HepG2 (cell line): ENCODE data around the gene BEST2. TPM values are rescaled to one million over a fixed set of nuclear protein-coding genes. Genes with fewer than 3 reads are reported as not detected.
A peak's percentile ranks its signal among the peaks of the same experiment; 100 is the strongest.

ENCODE experiments used
- CHD2 ChIP-seq: IDR thresholded peaks from 2 replicates; pipeline ENCODE4 v1.6.1; 2011; ENCODE audit warnings: low read depth, low read length, improper control_type of control experiment
- ELF3 ChIP-seq: IDR thresholded peaks from 2 replicates; pipeline ENCODE4 v1.6.1; 2016; ENCODE audit warnings: missing genetic modification reagents, missing compliant biosample characterization
- FOXK2 ChIP-seq: fragments of 450-650 bp; IDR thresholded peaks from 2 replicates; pipeline ENCODE4 v1.6.1; 2016
- HIVEP1 ChIP-seq: sonication (generic); formaldehyde crosslinking; IDR thresholded peaks from 2 replicates; pipeline ENCODE4 v1.4.0; 2020; ENCODE audit warnings: mild to moderate bottlenecking, missing genetic modification reagents
- HNF1B ChIP-seq: sonication (generic); formaldehyde crosslinking; IDR thresholded peaks from 2 replicates; pipeline ENCODE4 v1.5.1; 2020; ENCODE audit warnings: mild to moderate bottlenecking, moderate library complexity, missing genetic modification reagents
- JARID2 ChIP-seq: sonication (generic); formaldehyde crosslinking; IDR thresholded peaks from 2 replicates; pipeline ENCODE4 v1.8.1; 2023; ENCODE audit warnings: missing genetic modification reagents, inconsistent platforms; ENCODE audit not compliant: insufficient replicate concordance
- KDM5B ChIP-seq: sonication (generic); formaldehyde crosslinking; IDR thresholded peaks from 2 replicates; pipeline ENCODE4 v1.4.0; 2020; ENCODE audit warnings: missing genetic modification reagents, mild to moderate bottlenecking, borderline replicate concordance
- MATR3 ChIP-seq: sonication (generic); formaldehyde crosslinking; IDR thresholded peaks from 2 replicates; pipeline ENCODE4 v1.4.0; 2020; ENCODE audit warnings: missing genetic modification reagents
- MTERF4 ChIP-seq: sonication (generic); formaldehyde crosslinking; IDR thresholded peaks from 2 replicates; pipeline ENCODE4 v1.8.0; 2023; ENCODE audit warnings: mild to moderate bottlenecking, missing genetic modification reagents
- NCOA2 ChIP-seq: sonication (generic); formaldehyde crosslinking; IDR thresholded peaks from 2 replicates; pipeline ENCODE4 v1.8.0; 2022; ENCODE audit warnings: inconsistent platforms
- NFE2L2 ChIP-seq: fragments of 150-350 bp; IDR thresholded peaks from 2 replicates; pipeline ENCODE4 v1.6.1; 2014; ENCODE audit warnings: low read length
- SOX13 ChIP-seq, 3 experiments: fragments of 450-650 bp in 1 of 3; sonication (generic) in 1 of 3; formaldehyde crosslinking in 1 of 3; IDR thresholded peaks in 2 of 3; conservative IDR thresholded peaks in 1 of 3; 2 replicates each; pipeline versions ENCODE4 v1.5.0 to v1.6.1; 2016 to 2020; ENCODE audit warnings: antibody characterized with exemption in 1 of 3, mild to moderate bottlenecking in 1 of 3, missing compliant biosample characterization in 1 of 3, missing genetic modification reagents in 1 of 3, moderate library complexity in 1 of 3
- ZBTB1 ChIP-seq: sonication (generic); formaldehyde crosslinking; IDR thresholded peaks from 2 replicates; pipeline ENCODE4 v1.4.0; 2020; ENCODE audit warnings: missing genetic modification reagents, borderline replicate concordance
- ZBTB3 ChIP-seq: sonication (generic); formaldehyde crosslinking; IDR thresholded peaks from 2 replicates; pipeline ENCODE4 v1.4.0; 2020; ENCODE audit warnings: low read depth, mild to moderate bottlenecking, moderate library complexity, missing genetic modification reagents, borderline replicate concordance
- ZBTB38 ChIP-seq: sonication (generic); formaldehyde crosslinking; IDR thresholded peaks from 2 replicates; pipeline ENCODE4 v1.5.1; 2020; ENCODE audit warnings: mild to moderate bottlenecking, missing genetic modification reagents
- ZFYVE20 ChIP-seq: sonication (generic); formaldehyde crosslinking; IDR thresholded peaks from 2 replicates; pipeline ENCODE4 v1.8.0; 2023; ENCODE audit warnings: low read depth, mild to moderate bottlenecking, moderate library complexity, missing genetic modification reagents, borderline replicate concordance
- ZNF33A ChIP-seq: sonication (generic); formaldehyde crosslinking; IDR thresholded peaks from 2 replicates; pipeline ENCODE4 v1.5.1; 2020; ENCODE audit warnings: missing genetic modification reagents, mild to moderate bottlenecking, moderate library complexity, borderline replicate concordance
- ZNF367 ChIP-seq: sonication (generic); formaldehyde crosslinking; IDR thresholded peaks from 2 replicates; pipeline ENCODE4 v1.4.0; 2020; ENCODE audit warnings: missing genetic modification reagents, borderline replicate concordance
- polyA plus RNA-seq, 8 experiments: library from polyadenylated mRNA; depleted of rRNA in 3 of 8; stranded (reverse) in 7 of 8; unstranded in 1 of 8; fragments of >200 nt; fragmentation: Illumina TruSeq in 4 of 8; extraction: Trizol in 4 of 8; gene quantifications; 2 replicates each; pipeline versions ENCODE4 v1.2.1 to v1.2.3, GENCODE V29; 2011 to 2016; ENCODE audit warnings: low read depth in 4 of 8, missing spikeins in 1 of 8, mixed read lengths in 1 of 8; ENCODE audit not compliant: insufficient read depth in 1 of 8
- total RNA-seq, 5 experiments: library from RNA; depleted of rRNA; stranded (reverse); fragments of >200 nt; fragmentation: Illumina TruSeq; extraction: Trizol; gene quantifications; 2 replicates each; pipeline ENCODE4 v1.2.3, GENCODE V29; 2016; ENCODE audit warnings: low read depth in 1 of 5
- TF ChIP-seq, protein P1 (sequence below): sonication (generic); formaldehyde crosslinking; IDR thresholded peaks from 2 replicates; pipeline ENCODE4 v1.4.0; 2020; ENCODE audit warnings: mild to moderate bottlenecking, low read depth, missing genetic modification reagents
- TF ChIP-seq, protein P2 (sequence below): sonication (generic); formaldehyde crosslinking; IDR thresholded peaks from 2 replicates; pipeline ENCODE4 v1.4.0; 2020; ENCODE audit warnings: low read depth, mild to moderate bottlenecking, missing genetic modification reagents
- TF ChIP-seq, protein P3 (sequence below), 2 experiments: sonication (generic) in 1 of 2; formaldehyde crosslinking in 1 of 2; IDR thresholded peaks; 2 replicates each; pipeline versions ENCODE4 v1.5.1 to v1.6.1; 2011 to 2020; ENCODE audit warnings: borderline replicate concordance in 1 of 2, low read depth in 1 of 2, low read length in 1 of 2, mild to moderate bottlenecking in 1 of 2, missing genetic modification reagents in 1 of 2, moderate library complexity in 1 of 2

Gene BEST2
- total and polyA plus RNA-seq, 2 of the 13 experiments (the other 11 are each of a cell fraction or from before 2014, with no cell fraction given), result not detected

GRCh38 chr19:12723641-12724426 lies 27.8 kb upstream of the BEST2 start, which contains the start of gene TNPO2 (continued):
- TF ChIP-seq MTERF4 (CRISPR knock-in tag) (no peak), MATR3 (no peak), JARID2 (CRISPR knock-in tag) (no peak), HNF1B (CRISPR knock-in tag) (no peak), HIVEP1 (CRISPR knock-in tag) (0 out of 2 replicates have a peak, but pooled peaks have one; percentile 75), ZBTB38 (CRISPR knock-in tag) (no peak), SOX13 (IDR thresholded peaks at IDR 0.05) (no peak; the same call in 1 of the 2 replicates), SOX13 (CRISPR knock-in tag; conservative IDR thresholded peaks at IDR 0.05 in 1 of 2, IDR thresholded peaks at IDR 0.05 in 1 of 2) (no peak), ZBTB1 (CRISPR knock-in tag) (no peak), ZFYVE20 (no peak), CHD2 (no peak), NFE2L2 (no peak), NCOA2 (CRISPR knock-in tag) (no peak; the same call in 1 of the 2 replicates), ZBTB3 (CRISPR knock-in tag) (no peak), FOXK2 (no peak), ELF3 (no peak), KDM5B (CRISPR knock-in tag) (peak; percentile 66; the same call in 1 of the 2 replicates), ZNF367 (CRISPR knock-in tag) (no peak), ZNF33A (CRISPR knock-in tag) (no peak)
- TF ChIP-seq, protein P1, sequence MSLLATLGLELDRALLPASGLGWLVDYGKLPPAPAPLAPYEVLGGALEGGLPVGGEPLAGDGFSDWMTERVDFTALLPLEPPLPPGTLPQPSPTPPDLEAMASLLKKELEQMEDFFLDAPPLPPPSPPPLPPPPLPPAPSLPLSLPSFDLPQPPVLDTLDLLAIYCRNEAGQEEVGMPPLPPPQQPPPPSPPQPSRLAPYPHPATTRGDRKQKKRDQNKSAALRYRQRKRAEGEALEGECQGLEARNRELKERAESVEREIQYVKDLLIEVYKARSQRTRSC (CRISPR knock-in tag), result no peak
- TF ChIP-seq, protein P2, sequence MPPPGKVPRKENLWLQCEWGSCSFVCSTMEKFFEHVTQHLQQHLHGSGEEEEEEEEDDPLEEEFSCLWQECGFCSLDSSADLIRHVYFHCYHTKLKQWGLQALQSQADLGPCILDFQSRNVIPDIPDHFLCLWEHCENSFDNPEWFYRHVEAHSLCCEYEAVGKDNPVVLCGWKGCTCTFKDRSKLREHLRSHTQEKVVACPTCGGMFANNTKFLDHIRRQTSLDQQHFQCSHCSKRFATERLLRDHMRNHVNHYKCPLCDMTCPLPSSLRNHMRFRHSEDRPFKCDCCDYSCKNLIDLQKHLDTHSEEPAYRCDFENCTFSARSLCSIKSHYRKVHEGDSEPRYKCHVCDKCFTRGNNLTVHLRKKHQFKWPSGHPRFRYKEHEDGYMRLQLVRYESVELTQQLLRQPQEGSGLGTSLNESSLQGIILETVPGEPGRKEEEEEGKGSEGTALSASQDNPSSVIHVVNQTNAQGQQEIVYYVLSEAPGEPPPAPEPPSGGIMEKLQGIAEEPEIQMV (CRISPR knock-in tag), result no peak
- TF ChIP-seq, protein P3, sequence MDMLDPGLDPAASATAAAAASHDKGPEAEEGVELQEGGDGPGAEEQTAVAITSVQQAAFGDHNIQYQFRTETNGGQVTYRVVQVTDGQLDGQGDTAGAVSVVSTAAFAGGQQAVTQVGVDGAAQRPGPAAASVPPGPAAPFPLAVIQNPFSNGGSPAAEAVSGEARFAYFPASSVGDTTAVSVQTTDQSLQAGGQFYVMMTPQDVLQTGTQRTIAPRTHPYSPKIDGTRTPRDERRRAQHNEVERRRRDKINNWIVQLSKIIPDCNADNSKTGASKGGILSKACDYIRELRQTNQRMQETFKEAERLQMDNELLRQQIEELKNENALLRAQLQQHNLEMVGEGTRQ (IDR thresholded peaks at IDR 0.05; ENCODE audit: low read depth, low read length), result 0 out of 2 replicates have a peak, but pooled peaks have one; percentile 19
- TF ChIP-seq, protein P3 (CRISPR knock-in tag; IDR thresholded peaks at IDR 0.05; ENCODE audit: borderline replicate concordance), result peak; percentile 45; the same call in 1 of the 2 replicates
